Measurements from ENCODE around the gene POU3F1. TPM values are rescaled to one million over a fixed set of nuclear protein-coding genes. Genes with fewer than 3 reads are reported as not detected.

The POU3F1 gene
- 5.9 TPM for total RNA-seq

GRCh38 chr1:38046333-38046883, at the start of gene POU3F1:
Gene POU3F1 (minus strand): TSS chr1:38046793. CDS start chr1:38046743, 50 bp downstream.

GRCh38 chr1:38012363-38013226, 34.0 kb downstream of the POU3F1 start, which contains the start of gene UTP11:
Gene UTP11 (plus strand): TSS chr1:38012734. CDS start chr1:38012803, 69 bp downstream.

GRCh38 chr1:38005195-38006007, 41.2 kb downstream of the POU3F1 start, which contains the start of gene FHL3:
Gene FHL3 (minus strand): TSS chr1:38005514. CDS start chr1:37999412, 6,102 bp downstream.

Small RNAs within 50 kb of the gene (small RNA-seq; reads per million reads assigned to genes)
- 0.28 reads per million for gene MIR3659 (ENCODE audit: low replicate concordance)

Other genes starting within 250 kb of the POU3F1 start
- gene C1orf122, start 239.0 kb downstream of the POU3F1 start, total RNA-seq, result 10.3 TPM
- gene YRDC, start 238.6 kb downstream of the POU3F1 start, total RNA-seq, result 11.0 TPM
- 5.0 TPM for gene MTF1, start 187.2 kb downstream of the POU3F1 start, total RNA-seq
- 22.2 TPM for gene INPP5B, start 99.7 kb downstream of the POU3F1 start, total RNA-seq
- 78.3 TPM for gene SF3A3, start 56.8 kb downstream of the POU3F1 start, total RNA-seq
- 8.8 TPM for gene FHL3, start 41.3 kb downstream of the POU3F1 start, total RNA-seq
- gene UTP11, start 34.1 kb downstream of the POU3F1 start, total RNA-seq, result 33.5 TPM